Astrocyte of the cerebellum (primary cell): ENCODE data around the gene CDPF1.

ENCODE experiments used
- DNase-seq: peaks from one replicate; pipeline ENCODE4 v3.0.0-alpha.2; 2011; ENCODE audit warnings: low read depth
- H3K4me3 ChIP-seq: 2 replicates; pipeline ENCODE4 v1.5.1; 2011; ENCODE audit warnings: mild to moderate bottlenecking, low read depth, low read length, moderate library complexity
- in situ Hi-C: cut with HindIII; loops from 2 replicates; pipeline ENCODE4 v1.10.0; 2017; ENCODE audit warnings: low sequenced_read_pairs
- TF ChIP-seq, protein P1 (sequence below): IDR thresholded peaks from 2 replicates; pipeline ENCODE4 v1.5.1; 2012; ENCODE audit warnings: low read length, low read depth, moderate library complexity, mild to moderate bottlenecking; ENCODE audit errors: missing control alignments

CDPF1 gene

DNA sequence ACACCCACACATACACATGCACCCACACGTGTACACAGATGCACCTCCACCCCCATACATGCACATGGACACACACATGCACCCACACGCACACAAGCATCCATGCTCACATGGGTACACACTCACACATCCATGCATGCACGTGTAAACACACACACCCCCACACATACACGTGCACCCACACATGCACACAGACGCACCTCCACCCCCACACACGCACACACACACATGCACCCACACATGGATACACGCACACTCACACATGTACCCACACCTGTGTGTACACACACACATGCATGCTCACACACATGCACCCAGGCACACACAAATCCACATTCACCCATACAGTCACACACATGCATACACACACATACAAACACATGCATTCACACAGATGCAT is 24.5 kb downstream of the CDPF1 start:
- TF ChIP-seq, protein P1, sequence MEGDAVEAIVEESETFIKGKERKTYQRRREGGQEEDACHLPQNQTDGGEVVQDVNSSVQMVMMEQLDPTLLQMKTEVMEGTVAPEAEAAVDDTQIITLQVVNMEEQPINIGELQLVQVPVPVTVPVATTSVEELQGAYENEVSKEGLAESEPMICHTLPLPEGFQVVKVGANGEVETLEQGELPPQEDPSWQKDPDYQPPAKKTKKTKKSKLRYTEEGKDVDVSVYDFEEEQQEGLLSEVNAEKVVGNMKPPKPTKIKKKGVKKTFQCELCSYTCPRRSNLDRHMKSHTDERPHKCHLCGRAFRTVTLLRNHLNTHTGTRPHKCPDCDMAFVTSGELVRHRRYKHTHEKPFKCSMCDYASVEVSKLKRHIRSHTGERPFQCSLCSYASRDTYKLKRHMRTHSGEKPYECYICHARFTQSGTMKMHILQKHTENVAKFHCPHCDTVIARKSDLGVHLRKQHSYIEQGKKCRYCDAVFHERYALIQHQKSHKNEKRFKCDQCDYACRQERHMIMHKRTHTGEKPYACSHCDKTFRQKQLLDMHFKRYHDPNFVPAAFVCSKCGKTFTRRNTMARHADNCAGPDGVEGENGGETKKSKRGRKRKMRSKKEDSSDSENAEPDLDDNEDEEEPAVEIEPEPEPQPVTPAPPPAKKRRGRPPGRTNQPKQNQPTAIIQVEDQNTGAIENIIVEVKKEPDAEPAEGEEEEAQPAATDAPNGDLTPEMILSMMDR, result no peak
- in situ Hi-C loops, result no loop called here
- no peak overlapping the region for H3K4me3 ChIP-seq
- no peak for DNase-seq

DNA sequence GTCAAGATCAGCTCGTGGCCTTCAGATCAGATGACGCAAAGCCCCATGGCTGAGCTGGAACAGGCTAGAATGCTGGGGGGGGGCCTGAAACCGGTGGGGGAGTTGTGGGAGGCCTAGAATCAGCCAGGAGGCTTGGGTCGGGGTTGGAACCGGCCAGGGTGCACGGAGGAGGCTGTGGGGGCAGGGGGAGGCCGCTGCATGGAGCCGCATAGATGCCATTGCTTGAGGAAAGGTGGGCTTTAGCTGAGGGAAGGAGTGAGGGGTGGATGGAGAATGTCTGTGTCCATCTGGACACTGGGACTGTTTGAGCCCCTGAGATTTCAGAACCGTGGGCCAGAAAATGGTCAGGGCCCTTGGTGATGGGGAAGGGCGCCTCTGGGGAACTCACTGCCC is 25.2 kb downstream of the CDPF1 start:
- H3K4me3 ChIP-seq, result no peak overlapping the region
- in situ Hi-C loops, result no loop called here
- no peak for DNase-seq
- TF ChIP-seq, protein P1, result no peak

DNA sequence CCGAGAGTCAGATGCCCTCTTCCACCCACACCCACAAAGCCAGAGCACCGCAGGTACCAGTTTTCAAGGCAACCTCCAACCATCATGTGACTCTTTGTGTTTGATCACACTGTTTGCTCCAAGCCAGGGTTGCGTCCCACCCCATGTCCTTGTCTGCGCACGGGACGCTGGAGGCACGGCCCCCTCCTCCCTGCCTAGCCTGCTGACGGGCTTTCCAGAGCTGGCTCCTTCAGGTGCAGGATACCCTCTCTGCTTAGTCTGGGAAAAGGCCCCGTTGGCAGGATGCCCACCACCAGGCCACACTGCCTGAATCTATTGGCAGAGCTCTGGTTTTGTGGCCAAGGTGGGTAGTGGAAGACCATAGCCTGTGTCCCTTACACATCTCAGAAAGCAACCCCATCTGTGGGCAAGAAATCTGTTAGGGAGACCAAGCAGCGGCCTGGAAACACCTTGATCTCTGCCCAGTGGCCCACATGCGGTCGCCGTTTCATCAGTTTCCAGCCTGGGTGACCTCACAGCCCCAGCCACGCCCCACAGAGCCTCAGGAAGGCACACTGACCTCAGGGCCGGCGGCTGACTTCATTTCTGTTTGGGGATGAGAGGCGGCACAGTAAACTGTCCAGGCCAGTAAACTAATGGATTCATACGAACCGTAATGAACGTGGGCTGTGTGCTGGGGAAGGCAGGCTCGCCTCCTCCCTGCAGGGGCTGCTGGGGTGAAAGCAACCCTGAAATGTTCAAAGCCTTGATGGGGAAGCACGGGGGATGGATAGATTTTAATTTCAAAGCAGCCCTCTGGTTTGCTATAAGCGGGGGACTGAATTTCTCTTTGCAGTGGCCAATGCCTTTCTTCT is 25.8 kb downstream of the CDPF1 start:
- TF ChIP-seq, protein P1, result no peak
- no peak overlapping the region for H3K4me3 ChIP-seq
- in situ Hi-C loops, result no loop called here
- no peak for DNase-seq

DNA sequence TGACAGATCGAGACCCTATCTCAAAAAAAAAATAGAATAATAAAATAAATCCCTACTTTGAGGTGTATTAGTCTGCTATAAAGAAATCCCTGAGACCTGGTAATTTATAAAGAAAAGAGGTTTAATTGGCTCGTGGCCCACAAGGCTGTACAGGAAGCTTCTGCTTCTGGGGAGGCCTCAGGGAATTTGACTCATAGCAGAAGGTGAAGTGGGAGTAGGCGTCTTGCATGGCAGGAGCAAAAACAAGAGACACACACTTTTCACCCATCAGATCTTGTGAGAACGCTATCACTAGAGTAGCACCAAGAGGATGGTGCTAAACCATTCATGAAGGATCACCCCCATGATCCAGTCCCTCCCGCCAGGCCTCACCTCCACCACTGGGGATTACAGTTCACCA is 29.2 kb downstream of the CDPF1 start:
- TF ChIP-seq, protein P1, result no peak
- H3K4me3 ChIP-seq, result no peak overlapping the region
- in situ Hi-C loops, result no loop called here
- no peak for DNase-seq

DNA sequence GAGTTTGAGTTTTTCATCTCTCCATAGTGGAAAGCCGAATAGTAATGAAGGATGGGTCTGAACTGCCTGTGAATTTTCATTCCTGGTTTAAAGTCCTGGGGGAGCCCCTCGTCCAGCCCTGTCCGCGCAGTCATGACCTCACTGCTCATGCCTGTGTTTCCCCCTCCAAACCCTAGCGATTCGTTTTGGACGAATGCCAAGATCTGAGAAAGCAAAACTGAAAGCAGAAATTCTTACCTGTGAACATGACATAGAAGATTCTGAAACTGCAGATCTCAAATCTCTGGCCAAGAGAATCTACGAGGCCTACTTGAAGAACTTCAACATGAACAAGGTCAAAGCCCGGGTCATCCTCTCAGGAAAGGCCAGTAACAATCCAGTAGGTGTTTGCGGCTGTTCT is 30.5 kb downstream of the CDPF1 start:
- TF ChIP-seq, protein P1, result no peak
- in situ Hi-C loops, result no loop called here
- DNase-seq, result no peak
- H3K4me3 ChIP-seq, result no peak overlapping the region

DNA sequence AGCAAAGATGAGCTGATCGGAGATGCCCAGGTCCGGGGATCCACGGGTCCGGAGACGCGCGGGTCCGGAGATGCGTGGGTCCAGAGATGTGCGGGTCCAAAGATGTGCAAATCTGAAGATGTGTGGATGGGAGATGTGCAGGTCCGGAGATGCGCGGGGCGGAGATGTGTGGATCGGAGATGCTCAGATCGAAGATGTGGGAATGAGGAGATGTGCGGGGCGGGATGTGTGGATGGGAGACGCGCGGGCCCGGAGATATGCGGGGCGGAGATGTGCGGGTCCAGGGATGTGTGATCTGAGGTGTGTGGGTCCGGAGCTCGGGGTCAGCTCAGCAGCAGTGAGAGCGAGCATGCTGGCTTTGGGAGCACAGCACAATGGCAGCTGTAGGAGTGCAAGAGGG is 35.5 kb downstream of the CDPF1 start:
- no peak for DNase-seq
- in situ Hi-C loops, result no loop called here
- TF ChIP-seq, protein P1, result no peak
- no peak overlapping the region for H3K4me3 ChIP-seq
